GM12891 (cell line): Measurements from ENCODE around the gene CCDC167.
"Not testable (repeated sequence)": the region's sequence is repeated elsewhere in the genome, so short reads cannot be mapped to it uniquely, and the experiment has no call there.

Experiments used
- PAX5 ChIP-seq: IDR thresholded peaks from 2 replicates; pipeline ENCODE4 v1.6.1; 2011; ENCODE audit warnings: low read length, moderate library complexity, mild to moderate bottlenecking; ENCODE audit not compliant: insufficient read depth, severe bottlenecking
- POLR2A ChIP-seq: IDR thresholded peaks from 2 replicates; pipeline ENCODE4 v1.6.1; 2011; ENCODE audit warnings: low read depth, low read length, control low read depth
- POLR2AphosphoS5 ChIP-seq: IDR thresholded peaks from 2 replicates; pipeline ENCODE4 v1.6.1; 2011; ENCODE audit warnings: low read depth, low read length, control low read depth
- TAF1 ChIP-seq: IDR thresholded peaks from 2 replicates; pipeline ENCODE4 v1.6.1; 2011; ENCODE audit warnings: low read depth, low read length, control low read depth

DNA sequence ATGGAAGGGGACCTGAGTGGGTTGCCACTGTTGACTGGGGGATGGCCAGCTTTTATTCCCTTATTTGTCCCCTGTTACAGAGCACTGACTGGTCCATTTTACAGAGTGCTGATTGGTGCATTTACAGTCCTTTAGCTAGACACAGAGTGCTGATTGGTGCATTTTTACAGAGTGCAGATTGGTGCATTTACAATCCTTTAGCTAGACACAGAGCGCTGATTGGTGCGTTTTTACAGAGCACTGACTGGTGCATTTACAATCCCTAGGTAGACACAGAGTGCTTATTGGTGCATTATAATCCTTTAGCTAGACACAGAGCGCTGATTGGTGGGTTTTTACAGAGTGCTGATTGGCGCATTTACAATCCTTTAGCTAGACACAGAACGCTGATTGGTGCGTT, 1.2 kb upstream of the CCDC167 start:
- TF ChIP-seq POLR2A, TAF1, PAX5, POLR2AphosphoS5: not testable (repeated sequence)
